A549 treated with RU486 at 1 μM for 4 hours (cell line): ENCODE measurements around the gene VWF. TPM values are rescaled to one million over a fixed set of nuclear protein-coding genes. Genes with fewer than 3 reads are reported as not detected.

Source experiments
- total RNA-seq: library from RNA; stranded (reverse); fragments of 200-300 nt; extraction: Qiagen RNA extraction; gene quantifications from 5 replicates; pipeline ENCODE4 v1.2.3, GENCODE V29; 2022; ENCODE audit warnings: low read depth

The VWF gene
- total RNA-seq: 0.06 to 0.42 TPM (median 0.15 TPM) in 5 replicates

GRCh38 chr12:6124411-6125309, at the start of gene VWF:
VWF (minus strand) TSS chr12:6124670; CDS start chr12:6123196, 1,474 bp downstream.

GRCh38 chr12:5945071-5946008, 179.1 kb downstream of the VWF start, which contains the start of gene ANO2:
ANO2 (minus strand) TSS chr12:5945259; CDS start chr12:5945217, 42 bp downstream.

Other genes starting within 250 kb of the VWF start
- gene ANO2, start 179.4 kb downstream of the VWF start, total RNA-seq: 0.05 TPM in 1 of 5 replicates, not detected in the others
- gene CD9, start 75.7 kb upstream of the VWF start, total RNA-seq: 212 to 269 TPM (median 254 TPM) in 5 replicates
- gene PLEKHG6, start 186.0 kb upstream of the VWF start, total RNA-seq: 0.18 to 0.53 TPM (median 0.30 TPM) in 5 replicates
- 337 to 562 TPM (median 507 TPM) in 5 replicates for gene TNFRSF1A, start 217.4 kb upstream of the VWF start, total RNA-seq